H1 (cell line): Measurements from ENCODE around the gene FBXO47. TPM values are rescaled to one million over a fixed set of nuclear protein-coding genes. Genes with fewer than 3 reads are reported as not detected.

Experiments used
- CTCF ChIA-PET: fragments of 300-600 bp; sonication (Branson Sonifier 250); formaldehyde crosslinking; loops from one replicate; lab custom pipeline; 2021; ENCODE audit not compliant: partially characterized antibody; lab: Charles Lee
- POLR2A ChIA-PET: fragments of 300-600 bp; sonication (Branson Sonifier 250); formaldehyde crosslinking; loops from one replicate; lab custom pipeline; 2021; ENCODE audit warnings: inconsistent platforms; ENCODE audit not compliant: partially characterized antibody; lab: Charles Lee
- DNase-seq, 2 experiments: peaks; one replicate each; pipeline versions ENCODE4 v3.0.0 to v3.0.0-alpha.2; 2010 to 2022; ENCODE audit warnings: low spot score in 2 of 2, low read depth in 1 of 2, mixed read lengths in 1 of 2
- FAIRE-seq: peaks from 2 replicates; lab custom pipeline; 2011; peaks lifted over from hg19 to GRCh38; lab: Jason Lieb, UNC
- H2AFZ ChIP-seq: 2 replicates; pipeline ENCODE4 v1.8.1; 2012; ENCODE audit warnings: low read length, inconsistent platforms
- H2AK5ac ChIP-seq: 2 replicates; pipeline ENCODE4 v1.6.1; 2013; ENCODE audit warnings: low read depth, low read length
- H2BK120ac ChIP-seq: replicated peaks from 2 replicates; pipeline ENCODE3; 2013; ENCODE audit warnings: low read depth, low read length, inconsistent platforms
- H2BK12ac ChIP-seq: 2 replicates; pipeline ENCODE4 v1.6.1; 2013; ENCODE audit warnings: low read depth, low read length
- H2BK15ac ChIP-seq: 2 replicates; pipeline ENCODE4 v1.6.1; 2013; ENCODE audit warnings: low read length
- H2BK20ac ChIP-seq: 2 replicates; pipeline ENCODE4 v1.6.1; 2013; ENCODE audit warnings: low read length
- H2BK5ac ChIP-seq: 2 replicates; pipeline ENCODE4 v1.6.1; 2013; ENCODE audit warnings: low read depth, low read length
- H3K14ac ChIP-seq: 2 replicates; pipeline ENCODE4 v1.6.1; 2013; ENCODE audit warnings: inconsistent platforms; ENCODE audit not compliant: insufficient read length
- H3K18ac ChIP-seq: 2 replicates; pipeline ENCODE4 v1.6.1; 2013; ENCODE audit warnings: low read length; ENCODE audit errors: extremely low read depth
- H3K23ac ChIP-seq: 2 replicates; pipeline ENCODE4 v1.6.1; 2013; ENCODE audit warnings: inconsistent platforms; ENCODE audit not compliant: insufficient read length
- H3K23me2 ChIP-seq: 2 replicates; pipeline ENCODE4 v1.6.1; 2013; ENCODE audit warnings: low read depth, low read length
- H3K27ac ChIP-seq: 2 replicates; pipeline ENCODE4 v1.6.1; 2011; ENCODE audit warnings: low read depth, low read length, inconsistent platforms
- H3K27me3 ChIP-seq, 4 experiments: replicated peaks in 1 of 4; 1 replicate in 1 of 4; 2 replicates in 3 of 4; pipeline versions ENCODE4 v1.6.1 to v1.8.1; 2011 to 2013; ENCODE audit warnings: low read length in 3 of 4, mild to moderate bottlenecking in 3 of 4, inconsistent platforms in 2 of 4, mixed read lengths in 2 of 4, moderate library complexity in 1 of 4; ENCODE audit not compliant: control insufficient read depth in 3 of 4, insufficient read depth in 3 of 4; ENCODE audit errors: extremely low read depth in 1 of 4
- H3K36me3 ChIP-seq, 4 experiments: 2 replicates each; pipeline versions ENCODE4 v1.6.1 to v1.8.1; 2011 to 2013; ENCODE audit warnings: mild to moderate bottlenecking in 4 of 4, low read length in 3 of 4, moderate library complexity in 2 of 4, control low read depth in 1 of 4, inconsistent platforms in 1 of 4; ENCODE audit not compliant: insufficient read depth in 4 of 4, control insufficient read depth in 2 of 4
- H3K4ac ChIP-seq: replicated peaks from 2 replicates; pipeline ENCODE3; 2013; ENCODE audit warnings: low read length, low read depth, mixed read lengths, inconsistent platforms; ENCODE audit not compliant: insufficient read length
- H3K4me1 ChIP-seq, 4 experiments: replicated peaks in 1 of 4; 1 replicate in 1 of 4; 2 replicates in 3 of 4; pipeline versions ENCODE4 v1.6.1 to v1.8.1; 2011 to 2013; ENCODE audit warnings: low read length in 3 of 4, inconsistent platforms in 2 of 4, mixed read lengths in 1 of 4; ENCODE audit not compliant: insufficient read depth in 4 of 4, control insufficient read depth in 3 of 4
- H3K4me2 ChIP-seq, 2 experiments: 2 replicates each; pipeline versions ENCODE4 v1.6.1 to v1.8.1; 2011 to 2013; ENCODE audit warnings: low read depth in 2 of 2, low read length in 2 of 2, control low read depth in 1 of 2, inconsistent platforms in 1 of 2, mild to moderate bottlenecking in 1 of 2; ENCODE audit not compliant: insufficient read depth in 1 of 2
- H3K4me3 ChIP-seq, 4 experiments: fragments of 200-600, 300-600 bp in 1 of 4; sonication (generic), shearing (Covaris generic), sonication (Bioruptor Twin) in 1 of 4; 2 replicates each; pipeline versions ENCODE4 v1.5.1 to v1.8.1; 2011 to 2016; ENCODE audit warnings: low read length in 4 of 4, low read depth in 3 of 4, control low read depth in 2 of 4, inconsistent platforms in 2 of 4, mild to moderate bottlenecking in 2 of 4, mixed read lengths in 1 of 4, moderate library complexity in 1 of 4; ENCODE audit not compliant: insufficient read depth in 2 of 4; ENCODE audit errors: extremely low read depth in 1 of 4
- H3K56ac ChIP-seq: replicated peaks from 2 replicates; pipeline ENCODE3; 2013; ENCODE audit warnings: low read depth, mild to moderate bottlenecking, mixed read lengths, low read length, inconsistent platforms; ENCODE audit not compliant: insufficient read length
- H3K79me1 ChIP-seq: 2 replicates; pipeline ENCODE4 v1.6.1; 2013; ENCODE audit warnings: low read depth, low read length, control low read depth
- H3K79me2 ChIP-seq, 2 experiments: 2 replicates each; pipeline versions ENCODE4 v1.6.1 to v1.8.1; 2012 to 2013; ENCODE audit warnings: low read length in 2 of 2, mild to moderate bottlenecking in 2 of 2, inconsistent platforms in 1 of 2; ENCODE audit not compliant: insufficient read depth in 2 of 2, control insufficient read depth in 1 of 2
- H3K9ac ChIP-seq, 4 experiments: replicated peaks in 1 of 4; 1 replicate in 1 of 4; 2 replicates in 3 of 4; pipeline versions ENCODE4 v1.6.1 to v1.8.1; 2011 to 2013; ENCODE audit warnings: low read depth in 3 of 4, low read length in 3 of 4, control low read depth in 2 of 4, mild to moderate bottlenecking in 2 of 4, moderate library complexity in 2 of 4, inconsistent platforms in 1 of 4; ENCODE audit errors: extremely low read depth in 1 of 4
- H3K9me3 ChIP-seq, 2 experiments: 2 replicates each; pipeline versions ENCODE4 v1.6.1 to v1.8.1; 2012 to 2013; ENCODE audit warnings: mild to moderate bottlenecking in 2 of 2, moderate library complexity in 2 of 2, control low read depth in 1 of 2, inconsistent platforms in 1 of 2, low read depth in 1 of 2, low read length in 1 of 2, mixed read lengths in 1 of 2; ENCODE audit not compliant: insufficient read depth in 2 of 2
- H4K20me1 ChIP-seq, 2 experiments: replicated peaks in 1 of 2; 2 replicates each; pipeline versions ENCODE3 to v1.8.1; 2011 to 2013; ENCODE audit warnings: inconsistent platforms in 2 of 2, low read length in 2 of 2, mild to moderate bottlenecking in 1 of 2; ENCODE audit not compliant: insufficient read depth in 2 of 2, control insufficient read depth in 1 of 2
- H4K5ac ChIP-seq: 2 replicates; pipeline ENCODE4 v1.6.1; 2013; ENCODE audit warnings: low read length, low read depth, mixed read lengths, inconsistent platforms; ENCODE audit not compliant: insufficient read length
- H4K8ac ChIP-seq: 2 replicates; pipeline ENCODE4 v1.8.0; 2013; ENCODE audit warnings: mild to moderate bottlenecking, moderate library complexity, low read length, inconsistent platforms; ENCODE audit not compliant: insufficient read depth; ENCODE audit errors: extremely low read depth
- H4K91ac ChIP-seq: replicated peaks from 2 replicates; pipeline ENCODE3; 2013; ENCODE audit warnings: low read length, mixed read lengths, inconsistent platforms; ENCODE audit not compliant: insufficient read length
- BACH1 ChIP-seq: IDR thresholded peaks from 2 replicates; pipeline ENCODE4 v1.6.1; 2012; ENCODE audit warnings: low read length, improper control_type of control experiment
- CBX8 ChIP-seq: fragments of 300-800, 300-1000 bp; sonication (generic); IDR thresholded peaks from 2 replicates; pipeline ENCODE4 v1.7.1; 2016; ENCODE audit warnings: low read depth, low read length, borderline replicate concordance
- FOSL1 ChIP-seq: IDR thresholded peaks from 2 replicates; pipeline ENCODE4 v1.6.1; 2011; ENCODE audit warnings: mild to moderate bottlenecking, low read depth, low read length, moderate library complexity; ENCODE audit not compliant: insufficient read depth
- GTF2F1 ChIP-seq: IDR thresholded peaks from 2 replicates; pipeline ENCODE4 v1.6.1; 2012; ENCODE audit warnings: low read depth, low read length, improper control_type of control experiment, borderline replicate concordance
- NANOG ChIP-seq: IDR thresholded peaks from 2 replicates; pipeline ENCODE4 v1.6.1; 2011; ENCODE audit warnings: low read length, low read depth, mild to moderate bottlenecking, inconsistent platforms; ENCODE audit not compliant: insufficient read depth, poor library complexity, severe bottlenecking
- POLR2AphosphoS5 ChIP-seq: IDR thresholded peaks from 2 replicates; pipeline ENCODE4 v1.6.1; 2011; ENCODE audit warnings: low read depth, low read length
- RAD21 ChIP-seq, 2 experiments: IDR thresholded peaks in 1 of 2; conservative IDR thresholded peaks in 1 of 2; 2 replicates each; pipeline ENCODE4 v1.6.1; 2011; ENCODE audit warnings: low read depth in 2 of 2, low read length in 2 of 2, improper control_type of control experiment in 1 of 2, inconsistent platforms in 1 of 2, mild to moderate bottlenecking in 1 of 2, moderate library complexity in 1 of 2
- SIRT6 ChIP-seq: IDR thresholded peaks from one replicate; pipeline ENCODE4 v1.7.1; 2012; ENCODE audit warnings: low read length, inconsistent platforms
- SP4 ChIP-seq: IDR thresholded peaks from 2 replicates; pipeline ENCODE4 v1.6.1; 2012; ENCODE audit warnings: low read length, inconsistent platforms
- SRF ChIP-seq: IDR thresholded peaks from 2 replicates; pipeline ENCODE4 v1.6.1; 2011; ENCODE audit warnings: mild to moderate bottlenecking, low read depth, low read length, moderate library complexity
- WGBS, 2 experiments: shearing (Covaris generic) in 1 of 2; methylation state at CpG; one replicate each; pipeline versions ENCODE4 v1.1.6 to v1.1.7; 2013 to 2015; ENCODE audit warnings: low lambda C conversion rate in 2 of 2, mixed read lengths in 2 of 2, inconsistent platforms in 1 of 2, low coverage in 1 of 2, missing lambda C conversion rate in 1 of 2; ENCODE audit not compliant: insufficient replicate concordance in 2 of 2, insufficient coverage in 1 of 2, insufficient read length in 1 of 2; ENCODE audit errors: extremely low coverage in 1 of 2, missing lambda C conversion rate in 1 of 2; 5-methylcytosine and 5-hydroxymethylcytosine counted together
- polyA plus RNA-seq, 7 experiments: library from polyadenylated mRNA; depleted of rRNA in 3 of 7; stranded (reverse) in 5 of 7; unstranded in 2 of 7; fragments of >200 nt in 5 of 7; fragments of 200-250 nt in 2 of 7; gene quantifications; 1 replicate in 5 of 7; 2 replicates in 1 of 7; 4 replicates in 1 of 7; pipeline versions ENCODE4 v1.2.1 to v1.2.3, GENCODE V29; 2011 to 2013; ENCODE audit warnings: missing spikeins in 2 of 7, mixed read lengths in 2 of 7
- total RNA-seq: library from RNA; stranded (reverse); fragmentation: NEBNext Ultra II Directional; extraction: Animal tissue kit (Norgen Biotek cat#: 25700); gene quantifications from 2 replicates; pipeline ENCODE4 v1.2.1, GENCODE V29; 2021

FBXO47 gene
- total and polyA plus RNA-seq, 2 of the 8 experiments (the other 6 are each of a cell fraction or from before 2014, with no cell fraction given), result not detected

DNA sequence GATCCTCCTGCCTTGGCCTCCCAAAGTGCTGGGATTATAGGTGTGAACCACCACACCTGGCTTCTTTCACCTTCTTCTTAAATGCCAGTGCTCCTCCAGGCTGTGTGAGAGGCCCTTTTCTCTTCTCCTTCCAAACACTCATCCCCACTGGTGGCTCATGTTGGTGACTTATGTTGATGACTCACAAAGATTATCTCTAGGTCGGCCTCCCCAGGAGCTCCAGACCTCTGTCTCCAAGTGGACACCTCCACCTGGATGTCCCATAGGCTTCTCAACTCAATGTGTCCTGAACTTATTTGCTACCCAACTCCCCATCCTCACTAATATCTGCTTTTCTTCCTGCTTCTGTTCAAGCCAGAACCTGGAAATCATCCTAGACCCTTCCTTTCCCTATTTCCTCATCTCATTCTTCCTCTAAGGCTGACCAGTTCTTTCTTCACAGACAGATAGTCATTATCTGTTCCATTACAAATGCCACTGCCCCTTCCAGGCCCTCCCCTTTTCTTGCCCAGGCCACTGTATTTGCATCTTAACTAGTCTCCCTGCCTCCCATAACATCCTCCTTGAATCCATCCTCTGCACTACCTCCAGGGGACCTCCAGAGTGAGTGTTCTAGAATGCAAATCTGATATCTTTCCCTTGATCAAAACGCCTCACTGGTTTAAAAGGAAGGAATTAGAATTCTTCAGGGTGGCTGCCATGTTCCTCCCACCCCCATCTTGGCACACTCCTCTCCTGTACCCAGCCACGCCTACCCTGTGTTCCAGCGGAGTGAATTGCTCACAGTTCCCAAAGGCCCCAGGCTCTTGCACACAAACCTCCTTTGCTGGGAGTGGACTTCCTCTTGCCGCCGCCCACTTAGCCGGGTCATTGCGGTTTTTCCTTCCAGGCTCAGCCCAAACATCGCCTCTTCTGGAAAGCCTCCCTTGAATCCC lies 34.8 kb upstream of the FBXO47 start:
- H2BK120ac ChIP-seq, result no peak overlapping the region
- H4K91ac ChIP-seq, result no peak overlapping the region
- no peaks in the 10 kb centered on the region; the same call in 1 of the 2 replicates for H3K23me2 ChIP-seq
- H3K27me3 ChIP-seq, result no peaks in the 10 kb centered on the region
- no peak overlapping the region for H3K56ac ChIP-seq
- H2BK15ac ChIP-seq, result no peak overlapping the region
- ChIA-PET CTCF (interaction anchor here (1.0 to 1.5 kb wide), 3 partner anchors 17 to 121 kb away, joined by 3 to 4 read pairs (median 4); no protein-coding TSS in a partner anchor), POLR2A (interaction anchor here (0.5 to 0.7 kb wide), 2 partner anchors 151 to 199 kb away, joined by 3 to 4 read pairs; no protein-coding TSS in a partner anchor)
- no peak overlapping the region for H3K14ac ChIP-seq
- H3K36me3 ChIP-seq, result no peaks in the 10 kb centered on the region
- H4K20me1 ChIP-seq, result no peaks in the 10 kb centered on the region
- H4K5ac ChIP-seq, result no peak overlapping the region
- no peak overlapping the region for H3K4me2 ChIP-seq
- H2BK5ac ChIP-seq, result no peak overlapping the region
- H2AK5ac ChIP-seq, result no peak overlapping the region
- H4K8ac ChIP-seq, result no peak overlapping the region; the same call in 1 of the 2 replicates
- H2BK20ac ChIP-seq, result no peak overlapping the region
- 76% methylated on average over 9 of the region's 9 CpGs; no CpG with 5 or more reads in 1 of the 2 experiments for WGBS, 2 experiments
- FAIRE-seq (no peak), DNase-seq (no peak)
- no peak overlapping the region for H3K23ac ChIP-seq
- no peaks in the 10 kb centered on the region; a peak in 1 of 7 replicates for H3K4me1 ChIP-seq
- H3K4me3 ChIP-seq, result no peak overlapping the region
- H3K27ac ChIP-seq, result no peak overlapping the region
- no peaks in the 10 kb centered on the region for H3K79me2 ChIP-seq
- H3K18ac ChIP-seq, result no peak overlapping the region; the same call in 1 of the 2 replicates
- H3K79me1 ChIP-seq, result no peaks in the 10 kb centered on the region
- TF ChIP-seq POLR2AphosphoS5 (no peak), SRF (no peak), BACH1 (no peak), NANOG (no peak), RAD21 (IDR thresholded peaks at IDR 0.05 in 1 of 2, conservative IDR thresholded peaks at IDR 0.05 in 1 of 2; ENCODE audit: low read depth in 2 of 2, low read length in 2 of 2) (no peak), FOSL1 (no peak), GTF2F1 (no peak), SIRT6 (no peak), CBX8 (no peak), SP4 (no peak)
- peaks cover 0 to 3% of the 10 kb centered on the region in 2 experiments; a peak in 2 of 4 replicates for H3K9me3 ChIP-seq
- no peak overlapping the region for H2BK12ac ChIP-seq
- H2AFZ ChIP-seq, result peak overlapping the region; percentile 79
- no peak overlapping the region for H3K9ac ChIP-seq
- no peak overlapping the region for H3K4ac ChIP-seq
